HepG2 (cell line): ENCODE measurements around the gene ISCU. TPM values are rescaled to one million over a fixed set of nuclear protein-coding genes. Genes with fewer than 3 reads are reported as not detected.
A peak's percentile ranks its signal among the peaks of the same experiment; 100 is the strongest.

Experiments used
- BHLHE40 ChIP-seq: IDR thresholded peaks from 2 replicates; pipeline ENCODE4 v1.6.1; 2011; ENCODE audit warnings: low read length, improper control_type of control experiment
- CSRNP1 ChIP-seq: sonication (generic); formaldehyde crosslinking; IDR thresholded peaks from 2 replicates; pipeline ENCODE4 v1.8.1; 2023; ENCODE audit warnings: mild to moderate bottlenecking, missing genetic modification reagents
- ELF1 ChIP-seq: sonication (generic); formaldehyde crosslinking; IDR thresholded peaks from 2 replicates; pipeline ENCODE4 v1.4.0; 2020; ENCODE audit warnings: missing genetic modification reagents
- GPBP1L1 ChIP-seq: sonication (generic); formaldehyde crosslinking; IDR thresholded peaks from 2 replicates; pipeline ENCODE4 v1.5.0; 2020; ENCODE audit warnings: mild to moderate bottlenecking, missing genetic modification reagents
- HOMEZ ChIP-seq: IDR thresholded peaks from 2 replicates; pipeline ENCODE4 v1.6.1; 2016; ENCODE audit warnings: low read depth
- MBD4 ChIP-seq: IDR thresholded peaks from 2 replicates; pipeline ENCODE4 v1.6.1; 2012; ENCODE audit warnings: low read length, inconsistent platforms, borderline replicate concordance
- MED1 ChIP-seq: sonication (generic); formaldehyde crosslinking; IDR thresholded peaks from 2 replicates; pipeline ENCODE4 v1.4.0; 2020; ENCODE audit warnings: missing genetic modification reagents
- MED13 ChIP-seq: sonication (generic); formaldehyde crosslinking; IDR thresholded peaks from 2 replicates; pipeline ENCODE4 v1.5.0; 2020; ENCODE audit warnings: missing genetic modification reagents
- MYC ChIP-seq: sonication (generic); formaldehyde crosslinking; IDR thresholded peaks from 2 replicates; pipeline ENCODE4 v1.9.0; 2021; ENCODE audit warnings: missing genetic modification reagents, borderline replicate concordance
- NFAT5 ChIP-seq: sonication (generic); formaldehyde crosslinking; IDR thresholded peaks from 2 replicates; pipeline ENCODE4 v1.4.0; 2020; ENCODE audit warnings: missing genetic modification reagents
- NR2F2 ChIP-seq: IDR thresholded peaks from 2 replicates; pipeline ENCODE4 v1.6.1; 2012; ENCODE audit warnings: low read depth, inconsistent platforms, borderline replicate concordance
- RAD51 ChIP-seq: fragments of 450-650 bp; IDR thresholded peaks from 2 replicates; pipeline ENCODE4 v1.6.1; 2016; ENCODE audit warnings: borderline replicate concordance
- SPEN ChIP-seq: sonication (generic); formaldehyde crosslinking; IDR thresholded peaks from 2 replicates; pipeline ENCODE4 v1.5.1; 2020; ENCODE audit warnings: low read depth, mild to moderate bottlenecking, missing genetic modification reagents
- THAP8 ChIP-seq: sonication (generic); formaldehyde crosslinking; IDR thresholded peaks from 2 replicates; pipeline ENCODE4 v1.5.1; 2020; ENCODE audit warnings: missing genetic modification reagents, mild to moderate bottlenecking, borderline replicate concordance
- TOE1 ChIP-seq: sonication (generic); formaldehyde crosslinking; IDR thresholded peaks from 2 replicates; pipeline ENCODE4 v1.4.0; 2020; ENCODE audit warnings: mild to moderate bottlenecking, missing genetic modification reagents
- polyA plus RNA-seq, 8 experiments: library from polyadenylated mRNA; depleted of rRNA in 3 of 8; stranded (reverse) in 7 of 8; unstranded in 1 of 8; fragments of >200 nt; fragmentation: Illumina TruSeq in 4 of 8; extraction: Trizol in 4 of 8; gene quantifications; 2 replicates each; pipeline versions ENCODE4 v1.2.1 to v1.2.3, GENCODE V29; 2011 to 2016; ENCODE audit warnings: low read depth in 4 of 8, missing spikeins in 1 of 8, mixed read lengths in 1 of 8; ENCODE audit not compliant: insufficient read depth in 1 of 8
- total RNA-seq, 5 experiments: library from RNA; depleted of rRNA; stranded (reverse); fragments of >200 nt; fragmentation: Illumina TruSeq; extraction: Trizol; gene quantifications; 2 replicates each; pipeline ENCODE4 v1.2.3, GENCODE V29; 2016; ENCODE audit warnings: low read depth in 1 of 5
- TF ChIP-seq, protein P1 (sequence below): IDR thresholded peaks from 2 replicates; pipeline ENCODE4 v1.6.1; 2016; ENCODE audit warnings: missing genetic modification reagents, missing compliant biosample characterization

ISCU gene
- total and polyA plus RNA-seq, 2 of the 13 experiments (the other 11 are each of a cell fraction or from before 2014, with no cell fraction given), result 94.4 to 107 TPM

DNA sequence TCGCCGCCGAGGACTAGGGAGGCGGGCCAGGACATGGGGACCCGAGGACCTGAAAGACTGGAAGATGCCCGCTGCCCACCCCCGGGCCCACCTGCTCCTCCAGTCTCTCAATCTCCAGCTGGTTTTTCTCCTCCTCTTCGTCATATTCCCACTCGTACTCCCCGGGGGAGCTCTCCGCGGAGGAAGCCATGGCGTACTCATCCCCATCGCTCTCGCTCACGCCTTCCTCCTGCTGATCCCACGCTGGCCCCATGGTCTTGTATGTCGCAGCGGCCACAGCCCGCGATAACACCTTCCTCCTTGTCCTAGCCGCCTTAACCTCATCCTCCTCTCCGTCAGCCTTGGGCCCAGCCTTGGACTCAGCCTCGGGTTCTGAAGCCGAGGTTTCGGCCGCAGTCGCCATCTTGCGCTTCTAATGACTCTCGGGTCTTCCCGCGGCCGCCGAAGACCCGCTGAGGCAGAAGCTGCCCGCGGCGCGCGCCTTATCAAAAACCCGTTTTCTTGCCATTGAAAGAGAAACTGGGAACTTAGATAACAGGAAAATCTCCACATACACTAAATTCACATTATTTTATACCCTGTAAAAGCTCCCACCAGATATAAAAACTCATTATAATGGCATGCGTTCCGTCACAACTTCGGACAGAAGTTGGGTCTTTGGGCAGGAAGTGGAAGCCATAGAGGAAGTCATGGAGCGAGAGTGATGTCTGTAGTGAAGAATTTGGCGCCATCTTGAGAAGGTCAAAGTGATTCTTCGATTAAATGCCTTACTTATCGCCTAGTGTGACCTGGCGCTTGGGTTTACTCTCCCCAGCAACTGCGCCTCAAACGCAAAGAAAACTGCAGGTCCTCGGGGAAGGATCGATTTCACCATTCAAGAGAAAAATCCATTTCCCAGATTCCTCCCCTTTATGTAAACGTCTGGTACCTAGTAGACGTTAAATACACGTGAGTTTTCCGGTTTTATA is 1.4 kb upstream of the ISCU start, which contains the start of gene SART3 (continued):
- TF ChIP-seq, protein P1, sequence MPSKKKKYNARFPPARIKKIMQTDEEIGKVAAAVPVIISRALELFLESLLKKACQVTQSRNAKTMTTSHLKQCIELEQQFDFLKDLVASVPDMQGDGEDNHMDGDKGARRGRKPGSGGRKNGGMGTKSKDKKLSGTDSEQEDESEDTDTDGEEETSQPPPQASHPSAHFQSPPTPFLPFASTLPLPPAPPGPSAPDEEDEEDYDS, result peak; percentile 57; the same call in 1 of the 2 replicates
- TF ChIP-seq ELF1 (CRISPR knock-in tag) (peak; percentile 94), CSRNP1 (0 out of 2 replicates have a peak, but pooled peaks have one; percentile 20), SPEN (peak; percentile 62; the same call in 1 of the 2 replicates), NFAT5 (CRISPR knock-in tag) (no peak), HOMEZ (CRISPR knock-in tag) (no peak), MED13 (CRISPR knock-in tag) (0 out of 2 replicates have a peak, but pooled peaks have one; percentile 33), MBD4 (no peak), BHLHE40 (no peak), TOE1 (CRISPR knock-in tag) (no peak), GPBP1L1 (no peak), MED1 (CRISPR knock-in tag) (no peak; the same call in 1 of the 2 replicates), RAD51 (no peak), MYC (CRISPR knock-in tag) (peak; percentile 22; the same call in 1 of the 2 replicates), THAP8 (CRISPR knock-in tag) (no peak), NR2F2 (no peak)
